Measurements from ENCODE around the gene GALNT2. TPM values are rescaled to one million over a fixed set of nuclear protein-coding genes. Genes with fewer than 3 reads are reported as not detected.
A peak's percentile ranks its signal among the peaks of the same experiment; 100 is the strongest.

The GALNT2 gene
- total and polyA plus RNA-seq, 10 of the 15 experiments (the other 5 are each of a cell fraction or from before 2014, with no cell fraction given), result 0.52 to 27.7 (median 16.3) TPM

DNA sequence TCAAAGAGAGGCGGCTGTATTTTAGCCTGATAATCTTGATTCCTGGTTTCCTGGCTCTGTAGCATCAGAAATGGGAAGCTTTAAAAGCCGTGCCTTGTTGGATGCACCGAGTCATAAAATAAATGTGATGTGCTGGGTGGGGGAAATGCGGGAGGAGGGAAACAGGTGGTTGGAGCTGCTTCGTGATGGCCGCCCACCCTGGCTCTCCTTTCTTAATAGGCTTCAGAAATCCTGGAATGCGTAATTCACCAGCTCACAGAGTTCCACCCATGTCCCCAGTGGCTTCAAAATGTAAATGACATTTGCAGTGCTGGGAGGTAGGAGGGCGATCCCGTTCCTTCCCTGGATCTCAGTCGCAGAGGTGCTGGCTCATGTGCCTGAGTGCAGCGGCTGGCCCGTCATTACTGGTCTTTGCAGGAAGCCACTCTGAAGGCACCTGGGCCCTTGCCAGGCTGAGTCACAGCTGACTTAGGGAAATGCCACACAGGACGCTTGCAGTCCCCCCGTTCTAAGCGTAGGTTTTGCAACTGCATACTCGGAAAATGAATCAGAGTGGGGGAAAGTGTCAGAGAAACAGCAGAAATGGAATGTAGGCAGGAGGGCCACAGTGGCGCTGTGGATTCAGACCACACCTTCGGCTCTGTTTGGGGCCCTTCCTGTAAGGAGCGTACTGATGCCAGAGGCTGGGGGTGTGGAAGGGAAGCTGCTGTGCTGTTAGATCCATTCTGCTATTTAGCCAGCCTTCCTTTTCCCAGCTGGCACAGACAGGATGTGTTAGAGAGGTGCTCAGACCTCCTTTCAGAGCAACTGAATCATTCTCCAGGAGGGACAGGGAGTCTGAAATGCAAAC lies 37.6 kb downstream of the GALNT2 start (continued):
- TF ChIP-seq, protein P1, sequence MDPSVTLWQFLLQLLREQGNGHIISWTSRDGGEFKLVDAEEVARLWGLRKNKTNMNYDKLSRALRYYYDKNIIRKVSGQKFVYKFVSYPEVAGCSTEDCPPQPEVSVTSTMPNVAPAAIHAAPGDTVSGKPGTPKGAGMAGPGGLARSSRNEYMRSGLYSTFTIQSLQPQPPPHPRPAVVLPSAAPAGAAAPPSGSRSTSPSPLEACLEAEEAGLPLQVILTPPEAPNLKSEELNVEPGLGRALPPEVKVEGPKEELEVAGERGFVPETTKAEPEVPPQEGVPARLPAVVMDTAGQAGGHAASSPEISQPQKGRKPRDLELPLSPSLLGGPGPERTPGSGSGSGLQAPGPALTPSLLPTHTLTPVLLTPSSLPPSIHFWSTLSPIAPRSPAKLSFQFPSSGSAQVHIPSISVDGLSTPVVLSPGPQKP (IDR thresholded peaks at IDR 0.05; ENCODE audit: low read depth, low read length), result no peak
- TF ChIP-seq IRF4 (IDR thresholded peaks at IDR 0.05; ENCODE audit: low read depth, low read length), result peak; percentile 69
- peak; percentile 70; the same call in 1 of the 3 replicates for TF ChIP-seq POU2F2 (IDR thresholded peaks at IDR 0.05; ENCODE audit: borderline replicate concordance, low read depth, low read length)
- peak; percentile 40; the same call in 1 of the 2 replicates for TF ChIP-seq NFIC (IDR thresholded peaks at IDR 0.05; ENCODE audit: low read depth, low read length)
- peak; percentile 43 for TF ChIP-seq RUNX3 (IDR thresholded peaks at IDR 0.05; ENCODE audit: low read length)
- peak; percentile 91; the same call in 1 of the 2 replicates for TF ChIP-seq EED (IDR thresholded peaks at IDR 0.05; ENCODE audit: low read depth)
- peak; percentile 40 for TF ChIP-seq SP1 (IDR thresholded peaks at IDR 0.05; ENCODE audit: low read depth, low read length)
- TF ChIP-seq, protein P2, sequence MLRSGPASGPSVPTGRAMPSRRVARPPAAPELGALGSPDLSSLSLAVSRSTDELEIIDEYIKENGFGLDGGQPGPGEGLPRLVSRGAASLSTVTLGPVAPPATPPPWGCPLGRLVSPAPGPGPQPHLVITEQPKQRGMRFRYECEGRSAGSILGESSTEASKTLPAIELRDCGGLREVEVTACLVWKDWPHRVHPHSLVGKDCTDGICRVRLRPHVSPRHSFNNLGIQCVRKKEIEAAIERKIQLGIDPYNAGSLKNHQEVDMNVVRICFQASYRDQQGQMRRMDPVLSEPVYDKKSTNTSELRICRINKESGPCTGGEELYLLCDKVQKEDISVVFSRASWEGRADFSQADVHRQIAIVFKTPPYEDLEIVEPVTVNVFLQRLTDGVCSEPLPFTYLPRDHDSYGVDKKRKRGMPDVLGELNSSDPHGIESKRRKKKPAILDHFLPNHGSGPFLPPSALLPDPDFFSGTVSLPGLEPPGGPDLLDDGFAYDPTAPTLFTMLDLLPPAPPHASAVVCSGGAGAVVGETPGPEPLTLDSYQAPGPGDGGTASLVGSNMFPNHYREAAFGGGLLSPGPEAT (IDR thresholded peaks at IDR 0.05; ENCODE audit: low read depth), result peak; percentile 42; the same call in 1 of the 2 replicates
- TF ChIP-seq TCF12 (IDR thresholded peaks at IDR 0.05; ENCODE audit: low read depth, low read length), result peak; percentile 80
- TF ChIP-seq POLR2AphosphoS2 (IDR thresholded peaks at IDR 0.05; ENCODE audit: low read depth, low read length), result no peak
- TF ChIP-seq CHD2 (IDR thresholded peaks at IDR 0.05; ENCODE audit: borderline replicate concordance, low read depth, low read length), result 0 out of 2 replicates have a peak, but pooled peaks have one; percentile 17
- TF ChIP-seq EGR1 (IDR thresholded peaks at IDR 0.05; ENCODE audit: borderline replicate concordance in 1 of 2, low read depth in 2 of 2, low read length in 2 of 2), result no peak
- peak; percentile 79 to 90 for TF ChIP-seq IKZF2 (IDR thresholded peaks at IDR 0.05)
- peak; percentile 52 for TF ChIP-seq CREM (IDR thresholded peaks at IDR 0.05; ENCODE audit: low read depth)
- peak; percentile 89; the same call in 1 of the 2 replicates for TF ChIP-seq BACH1 (IDR thresholded peaks at IDR 0.05; ENCODE audit: borderline replicate concordance)
- TF ChIP-seq EP300 (IDR thresholded peaks at IDR 0.05; ENCODE audit: borderline replicate concordance in 1 of 2, control insufficient read depth in 1 of 2, low read depth in 2 of 2, low read length in 2 of 2), result peak in 1 of 2 experiments; percentile 16; a peak in 1 of 4 replicates
- TF ChIP-seq CEBPZ (IDR thresholded peaks at IDR 0.05; ENCODE audit: low read depth, low read length), result no peak
